HCT116 (cell line): ENCODE results near the gene LRRFIP1. TPM values are rescaled to one million over a fixed set of nuclear protein-coding genes. Genes with fewer than 3 reads are reported as not detected.
"Not testable (repeated sequence)": the region's sequence is repeated elsewhere in the genome, so short reads cannot be mapped to it uniquely, and the experiment has no call there.

ENCODE experiments used
- ATAC-seq: fragments of 200-7000 bp; cut with Tn5 transposase; 2 replicates; pipeline ENCODE4 v1.9.1; 2020; ENCODE audit warnings: mild to moderate bottlenecking, moderate library complexity
- BruUV-seq: library from RNA; stranded (reverse); fragments of 400-500 nt; replicated peaks from 2 replicates; lab custom pipeline; 2021; lab: Mats Ljungman, UMichigan
- CTCF ChIA-PET: fragments of 300-600 bp; sonication (Branson Sonifier 250); formaldehyde crosslinking; loops from one replicate; lab custom pipeline; 2021; ENCODE audit warnings: antibody characterized with exemption; lab: Charles Lee
- POLR2A ChIA-PET: fragments of 300-600, 350-600 bp; sonication (Branson Sonifier 250); formaldehyde crosslinking; loops from one replicate; lab custom pipeline; 2021; ENCODE audit warnings: antibody characterized with exemption; lab: Charles Lee
- RAD21 ChIA-PET, 2 experiments: fragments of 300-600 bp; sonication (Branson Sonifier 250); formaldehyde crosslinking; loops; one replicate each; lab custom pipeline; 2023; ENCODE audit warnings: low total read pairs in 2 of 2; ENCODE audit not compliant: uncharacterized antibody in 2 of 2, unreplicated experiment in 2 of 2, low non-redundant PET in 1 of 2; lab: Charles Lee
- DNase-seq: peaks from one replicate; pipeline ENCODE4 v3.0.0-alpha.2; 2010; ENCODE audit warnings: low read depth, low spot score
- H2AFZ ChIP-seq: fragments of 200-600 bp; shearing (Covaris generic), sonication (generic); 2 replicates; pipeline ENCODE4 v1.6.1; 2017; ENCODE audit warnings: low read depth, mixed run types, mixed read lengths, antibody characterized with exemption, low read length; ENCODE audit not compliant: poor library complexity, severe bottlenecking
- H3K27ac ChIP-seq: 2 replicates; pipeline ENCODE4 v1.5.1; 2012; ENCODE audit warnings: low read depth, low read length
- H3K27me3 ChIP-seq: fragments of 200-600 bp; sonication (generic); 2 replicates; pipeline ENCODE4 v1.6.1; 2016; ENCODE audit warnings: mixed run types, low read length, mixed read lengths; ENCODE audit not compliant: insufficient read depth
- H3K36me3 ChIP-seq, 2 experiments: fragments of 200-500 bp in 1 of 2; fragments of 200-600 bp in 1 of 2; sonication (Bioruptor generic) in 1 of 2; sonication (generic) in 1 of 2; 2 replicates each; pipeline versions ENCODE4 v1.5.1 to v1.6.1; 2014 to 2016; ENCODE audit warnings: low read length in 2 of 2, inconsistent platforms in 1 of 2, mixed read lengths in 1 of 2, mixed run types in 1 of 2; ENCODE audit not compliant: insufficient read depth in 2 of 2, control insufficient read depth in 1 of 2
- H3K4me1 ChIP-seq, 2 experiments: fragments of 200-600 bp in 1 of 2; sonication (generic) in 1 of 2; 2 replicates each; pipeline versions ENCODE4 v1.5.1 to v1.6.1; 2012 to 2017; ENCODE audit warnings: low read length in 2 of 2, inconsistent platforms in 1 of 2, mild to moderate bottlenecking in 1 of 2, mixed read lengths in 1 of 2, mixed run types in 1 of 2, moderate library complexity in 1 of 2; ENCODE audit not compliant: insufficient read depth in 2 of 2, control insufficient read depth in 1 of 2
- H3K4me2 ChIP-seq: fragments of 200-600 bp; sonication (generic); 2 replicates; pipeline ENCODE4 v1.6.1; 2017; ENCODE audit warnings: mixed run types, low read length, mixed read lengths
- H3K4me3 ChIP-seq, 2 experiments: fragments of 200-600 bp in 1 of 2; sonication (generic) in 1 of 2; replicated peaks in 1 of 2; 2 replicates each; pipeline ENCODE4 v1.5.1; 2011 to 2016; ENCODE audit warnings: low read length in 2 of 2, control low read depth in 1 of 2, low read depth in 1 of 2, mild to moderate bottlenecking in 1 of 2, mixed read lengths in 1 of 2, mixed run types in 1 of 2
- H3K79me2 ChIP-seq: fragments of 200-600 bp; sonication (generic); 2 replicates; pipeline ENCODE4 v1.6.1; 2017; ENCODE audit warnings: mild to moderate bottlenecking, mixed run types, low read length, moderate library complexity, mixed read lengths; ENCODE audit not compliant: insufficient read depth
- H3K9ac ChIP-seq: fragments of 200-600 bp; sonication (generic); 2 replicates; pipeline ENCODE4 v1.6.1; 2016; ENCODE audit warnings: low read length, mixed read lengths
- H3K9me2 ChIP-seq: fragments of 200-600 bp; sonication (generic), shearing (Covaris generic); 2 replicates; pipeline ENCODE4 v1.6.1; 2017; ENCODE audit warnings: mixed run types, mild to moderate bottlenecking, moderate library complexity; ENCODE audit not compliant: insufficient read depth
- H3K9me3 ChIP-seq, 2 experiments: fragments of 200-500 bp in 1 of 2; fragments of 200-600 bp in 1 of 2; sonication (Bioruptor generic) in 1 of 2; sonication (generic) in 1 of 2; 2 replicates each; pipeline ENCODE4 v1.6.1; 2014 to 2017; ENCODE audit warnings: low read length in 2 of 2, mixed read lengths in 2 of 2, inconsistent platforms in 1 of 2, low read depth in 1 of 2, mild to moderate bottlenecking in 1 of 2, mixed run types in 1 of 2, moderate library complexity in 1 of 2; ENCODE audit not compliant: control insufficient read depth in 1 of 2, insufficient read depth in 1 of 2
- H4K20me1 ChIP-seq: fragments of 200-600 bp; sonication (generic), shearing (Covaris generic); 2 replicates; pipeline ENCODE4 v1.6.1; 2017; ENCODE audit warnings: mixed run types, mild to moderate bottlenecking, moderate library complexity; ENCODE audit not compliant: insufficient read depth
- CEBPB ChIP-seq: IDR thresholded peaks from 2 replicates; pipeline ENCODE4 v1.6.1; 2012; ENCODE audit warnings: low read depth
- EZH2phosphoT487 ChIP-seq: fragments of 200-600 bp; IDR thresholded peaks from 2 replicates; pipeline ENCODE4 v1.6.1; 2018; ENCODE audit warnings: antibody characterized with exemption, borderline replicate concordance
- SP1 ChIP-seq: IDR thresholded peaks from 2 replicates; pipeline ENCODE4 v1.6.1; 2012; ENCODE audit warnings: low read depth
- SRF ChIP-seq: IDR thresholded peaks from 2 replicates; pipeline ENCODE4 v1.6.1; 2012; ENCODE audit warnings: low read depth
- YY1 ChIP-seq: IDR thresholded peaks from 2 replicates; pipeline ENCODE4 v1.6.1; 2011; ENCODE audit warnings: low read length, low read depth, moderate library complexity, mild to moderate bottlenecking; ENCODE audit not compliant: insufficient replicate concordance; ENCODE audit errors: extremely low read depth
- ZFX ChIP-seq: fragments of 450-650 bp; IDR thresholded peaks from 2 replicates; pipeline ENCODE4 v1.6.1; 2017
- intact Hi-C: fragments of 100-400 bp; cut with micrococcal nuclease; formaldehyde crosslinking; loops from 2 replicates; pipeline ENCODE4 v1.10.0; 2022
- total RNA-seq: library from RNA; stranded (reverse); gene quantifications from one replicate; pipeline ENCODE4 v1.2.1, GENCODE V29; 2021; ENCODE audit not compliant: unreplicated experiment
- TF ChIP-seq, protein P1 (sequence below): IDR thresholded peaks from 2 replicates; pipeline ENCODE4 v1.6.1; 2012

Gene LRRFIP1
- total RNA-seq, 1 experiment from 2014 or later, result 76.9 TPM

DNA sequence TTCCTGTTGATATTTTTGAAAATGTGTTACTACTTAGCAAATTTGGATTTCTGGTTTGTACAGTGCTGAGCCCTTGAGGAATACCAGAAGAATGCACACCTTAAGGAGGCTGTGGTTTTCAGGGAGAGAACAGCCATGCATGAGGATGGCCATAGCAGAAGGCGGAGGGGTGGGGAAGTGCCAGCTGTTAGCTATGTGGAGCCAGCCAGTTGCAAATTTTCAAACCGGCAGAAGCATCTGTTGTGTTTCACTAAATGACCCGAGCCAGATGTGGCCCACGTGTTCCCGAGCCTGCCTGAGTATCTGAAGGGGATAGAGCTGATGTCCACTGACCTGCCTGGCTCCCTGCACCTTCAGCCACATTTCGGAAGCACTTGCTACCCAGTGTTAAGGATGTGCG is 154.8 kb downstream of the LRRFIP1 start:
- no peaks in the 10 kb centered on the region for H3K27me3 ChIP-seq
- ATAC-seq (no peak), DNase-seq (no peak)
- BruUV-seq, result no TSS peak
- no peaks in the 10 kb centered on the region for H3K9me2 ChIP-seq
- no peak for TF ChIP-seq SP1
- TF ChIP-seq SRF, result no peak
- TF ChIP-seq CEBPB, result no peak
- H3K4me3 ChIP-seq, result no peak overlapping the region
- no peaks in the 10 kb centered on the region for H4K20me1 ChIP-seq
- no peak overlapping the region for H3K27ac ChIP-seq
- ChIA-PET RAD21 (no interaction called here), POLR2A (no interaction called here), CTCF (no interaction called here)
- H3K36me3 ChIP-seq, result peaks cover 7 to 23% of the 10 kb centered on the region in 2 experiments; a peak in 3 of 4 replicates
- intact Hi-C loops, result no loop called here
- peaks cover 3 to 7% of the 10 kb centered on the region in 2 experiments; a peak in 2 of 4 replicates for H3K9me3 ChIP-seq
- no peak overlapping the region for H3K9ac ChIP-seq
- no peaks in the 10 kb centered on the region for H3K79me2 ChIP-seq
- H3K4me1 ChIP-seq, result no peaks in the 10 kb centered on the region
- H2AFZ ChIP-seq, result no peak overlapping the region
- no peak overlapping the region for H3K4me2 ChIP-seq

DNA sequence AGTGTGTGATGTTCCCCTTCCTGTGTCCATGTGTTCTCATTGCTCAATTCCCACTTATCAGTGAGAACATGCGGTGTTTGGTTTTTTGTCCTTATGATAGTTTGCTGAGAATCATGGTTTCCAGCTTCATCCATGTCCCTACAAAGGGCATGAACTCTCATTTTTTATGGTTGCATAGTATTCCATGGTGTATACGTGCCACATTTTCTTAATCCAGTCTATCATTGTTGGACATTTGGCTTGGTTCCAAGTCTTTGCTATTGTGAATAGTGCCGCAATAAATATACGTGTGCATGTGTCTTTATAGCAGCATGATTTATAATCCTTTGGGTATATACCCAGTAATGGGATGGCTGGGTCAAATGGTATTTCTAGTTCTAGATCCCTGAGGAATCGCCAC is 156.3 kb downstream of the LRRFIP1 start:
- CTCF ChIA-PET, H3K9ac ChIP-seq, ATAC-seq, H3K4me1 ChIP-seq, H3K9me3 ChIP-seq, H3K27ac ChIP-seq, DNase-seq, H3K9me2 ChIP-seq, BruUV-seq, H3K4me2 ChIP-seq, H3K79me2 ChIP-seq, H4K20me1 ChIP-seq, H3K27me3 ChIP-seq, H3K4me3 ChIP-seq, H2AFZ ChIP-seq, POLR2A ChIA-PET, intact Hi-C loops, RAD21 ChIA-PET: not testable (repeated sequence)
- peaks cover 7 to 14% of the 10 kb centered on the region in 2 experiments; a peak in 2 of 4 replicates for H3K36me3 ChIP-seq

GRCh38 chr2:237786936-237787335 is 159.5 kb downstream of the LRRFIP1 start:
- Histone ChIP-seq H2AFZ (no peak overlapping the region), H3K27ac (no peak overlapping the region), H3K36me3 (peaks cover under 1 to 8% of the 10 kb centered on the region in 2 experiments; a peak in 1 of 4 replicates), H3K79me2 (no peaks in the 10 kb centered on the region), H3K9me2 (no peaks in the 10 kb centered on the region), H3K4me3 (no peak overlapping the region), H4K20me1 (no peaks in the 10 kb centered on the region), H3K27me3 (no peaks in the 10 kb centered on the region), H3K9me3 (peaks cover 3 to 10% of the 10 kb centered on the region in 2 experiments; a peak in 2 of 4 replicates), H3K4me2 (no peak overlapping the region), H3K4me1 (no peaks in the 10 kb centered on the region), H3K9ac (no peak overlapping the region)
- ChIA-PET RAD21 (no interaction called here), CTCF (no interaction called here), POLR2A (no interaction called here)
- no peak for ATAC-seq
- intact Hi-C loops, result no loop called here
- TF ChIP-seq, protein P1, sequence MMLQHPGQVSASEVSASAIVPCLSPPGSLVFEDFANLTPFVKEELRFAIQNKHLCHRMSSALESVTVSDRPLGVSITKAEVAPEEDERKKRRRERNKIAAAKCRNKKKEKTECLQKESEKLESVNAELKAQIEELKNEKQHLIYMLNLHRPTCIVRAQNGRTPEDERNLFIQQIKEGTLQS, result no peak
- TF ChIP-seq ZFX, result no peak
- no peak for TF ChIP-seq YY1
- no peak for TF ChIP-seq SRF
- TF ChIP-seq EZH2phosphoT487, result no peak
- no TSS peak for BruUV-seq
- no peak for DNase-seq
